ENCODE results near the gene CDC7.

CDC7 gene

DNA sequence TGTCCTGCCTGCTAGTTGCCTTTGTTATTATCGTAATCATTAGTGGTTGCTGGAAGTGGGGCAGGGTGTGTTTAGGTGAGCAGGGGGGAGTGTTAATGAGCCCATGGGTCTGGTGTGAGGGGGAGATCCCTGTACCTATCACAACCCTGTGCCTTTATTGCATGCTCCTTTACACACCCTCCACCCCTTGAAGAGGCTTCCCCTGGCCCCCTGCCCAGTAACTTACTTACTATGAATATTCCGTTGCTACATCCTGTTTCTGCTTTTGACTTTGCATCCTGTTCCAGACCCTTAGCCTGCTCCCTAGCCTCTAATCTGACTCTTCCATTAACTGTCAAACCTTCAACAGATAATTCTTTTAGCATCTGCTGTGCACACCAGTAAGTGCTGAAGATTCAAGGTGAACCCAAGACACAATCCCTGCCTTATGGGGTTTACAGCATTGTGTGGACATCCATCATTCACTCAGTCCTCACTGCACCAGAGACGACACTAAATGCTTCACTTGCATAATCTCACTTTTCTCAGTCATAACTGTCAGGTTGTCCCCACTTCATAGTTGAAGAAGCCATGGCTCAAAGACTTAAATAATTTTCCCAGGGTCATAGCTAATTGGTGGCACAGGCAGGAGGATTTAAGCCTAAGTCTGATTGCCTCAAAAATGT, 47.9 kb downstream of the CDC7 start:
- DNase-seq (ENCODE audit: low read depth in 4 of 4, low spot score in 1 of 4), result no peak

DNA sequence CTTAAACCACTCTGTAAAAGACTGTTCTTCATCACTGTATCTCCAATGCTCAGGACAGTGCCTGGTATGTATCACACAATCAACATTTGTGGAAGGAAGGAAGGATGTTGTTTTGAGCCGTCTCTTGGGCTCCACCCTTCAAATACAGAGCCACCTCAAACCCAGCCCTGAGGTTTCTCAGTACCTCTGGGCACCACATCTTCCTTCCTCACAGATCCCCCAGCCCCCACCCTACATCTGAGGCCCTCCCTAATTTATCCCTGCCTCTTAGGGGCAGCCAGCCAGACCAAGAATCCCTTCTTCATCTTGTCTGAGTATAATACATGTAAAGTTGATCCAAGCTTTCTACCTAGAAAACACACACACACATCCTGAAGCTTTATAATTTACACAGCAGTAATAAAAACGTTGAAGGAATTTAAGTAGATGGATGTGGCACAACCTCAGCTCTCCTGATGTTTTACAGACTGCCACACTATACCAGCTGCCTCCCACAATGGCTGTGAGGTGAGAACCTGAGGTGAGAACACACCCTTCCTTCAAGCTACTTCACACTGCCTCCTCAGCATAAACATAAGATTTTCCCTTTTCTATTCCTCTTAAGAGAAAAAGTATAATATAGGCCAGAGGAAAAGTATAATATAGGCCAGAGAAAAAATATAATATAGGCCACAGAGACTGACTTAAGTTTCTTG, 48.5 kb downstream of the CDC7 start:
- DNase-seq (ENCODE audit: low read depth in 4 of 4, low spot score in 1 of 4), result no peak

- no peak for DNase-seq (ENCODE audit: low read depth in 4 of 4, low spot score in 1 of 4)
Measured at GRCh38 chr1:91550961-91551360, 50.3 kb downstream of the CDC7 start.

- no peak for DNase-seq (ENCODE audit: low read depth in 4 of 4, low spot score in 1 of 4)
Measured at GRCh38 chr1:91552091-91552490, 51.4 kb downstream of the CDC7 start.

- DNase-seq (ENCODE audit: low read depth in 4 of 4, low spot score in 1 of 4), result no peak
Measured at GRCh38 chr1:91552596-91552995, 51.9 kb downstream of the CDC7 start.

DNA sequence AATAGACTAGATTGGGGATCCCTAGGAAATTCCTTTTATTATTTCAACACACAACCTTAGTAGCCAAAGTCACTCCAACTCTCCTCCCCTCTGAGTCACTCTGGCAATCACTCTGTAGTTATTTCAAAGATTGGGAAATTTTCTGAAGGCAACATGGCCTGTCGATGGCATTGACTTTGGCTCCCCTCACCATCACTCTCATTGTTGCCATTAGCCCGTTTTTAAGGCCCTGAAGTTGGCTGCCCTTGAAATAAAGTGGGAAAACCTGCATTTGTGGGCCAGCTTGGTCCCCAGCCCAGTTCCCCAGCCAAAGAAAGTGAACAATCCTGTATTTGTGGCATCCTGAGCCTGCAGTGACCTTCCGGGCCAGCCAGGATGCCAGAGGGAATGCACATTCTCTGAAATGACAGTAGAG, 52.5 kb downstream of the CDC7 start:
- no peak for DNase-seq (ENCODE audit: low read depth in 4 of 4, low spot score in 1 of 4)

DNA sequence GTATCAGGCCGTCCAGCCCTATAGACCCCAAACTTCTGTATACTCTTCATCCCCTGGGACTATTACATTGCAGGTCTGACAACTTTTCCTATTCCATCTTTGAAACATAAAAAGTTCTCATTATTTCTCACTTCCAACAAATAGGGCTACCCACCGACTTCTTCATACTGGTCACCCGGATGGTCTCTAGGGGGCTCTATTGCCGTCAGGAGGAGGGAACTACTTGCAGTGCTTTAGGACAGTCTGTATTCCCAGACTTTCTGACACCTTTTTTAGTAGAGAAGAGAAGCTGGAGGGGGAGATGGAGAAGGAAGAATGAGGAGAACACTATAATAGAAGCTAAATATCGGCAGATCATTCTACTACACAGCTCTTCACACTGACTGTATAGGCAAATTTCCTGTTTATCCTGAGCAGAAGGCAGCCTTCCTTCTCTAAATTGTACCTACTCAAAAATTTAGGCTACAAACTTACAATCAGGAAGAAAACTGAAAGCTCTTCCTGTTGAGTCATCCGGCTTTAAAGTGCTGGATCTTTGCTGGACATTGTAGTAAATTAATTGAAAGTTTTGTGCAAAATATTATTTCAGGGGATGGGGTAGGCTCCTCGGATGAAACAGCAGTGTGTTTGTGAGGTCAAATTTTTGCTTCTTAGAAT, 54.6 kb downstream of the CDC7 start:
- no peak for DNase-seq (ENCODE audit: low read depth in 4 of 4, low spot score in 1 of 4)

- peak in 3 of 4 experiments; percentile 25 to 45 (median 39) for DNase-seq (ENCODE audit: low read depth in 4 of 4, low spot score in 1 of 4)
Measured at GRCh38 chr1:91555821-91556531, 55.3 kb downstream of the CDC7 start.

- no peak for DNase-seq (ENCODE audit: low read depth in 4 of 4, low spot score in 1 of 4)
Measured at GRCh38 chr1:91556556-91556955, 55.9 kb downstream of the CDC7 start.

DNA sequence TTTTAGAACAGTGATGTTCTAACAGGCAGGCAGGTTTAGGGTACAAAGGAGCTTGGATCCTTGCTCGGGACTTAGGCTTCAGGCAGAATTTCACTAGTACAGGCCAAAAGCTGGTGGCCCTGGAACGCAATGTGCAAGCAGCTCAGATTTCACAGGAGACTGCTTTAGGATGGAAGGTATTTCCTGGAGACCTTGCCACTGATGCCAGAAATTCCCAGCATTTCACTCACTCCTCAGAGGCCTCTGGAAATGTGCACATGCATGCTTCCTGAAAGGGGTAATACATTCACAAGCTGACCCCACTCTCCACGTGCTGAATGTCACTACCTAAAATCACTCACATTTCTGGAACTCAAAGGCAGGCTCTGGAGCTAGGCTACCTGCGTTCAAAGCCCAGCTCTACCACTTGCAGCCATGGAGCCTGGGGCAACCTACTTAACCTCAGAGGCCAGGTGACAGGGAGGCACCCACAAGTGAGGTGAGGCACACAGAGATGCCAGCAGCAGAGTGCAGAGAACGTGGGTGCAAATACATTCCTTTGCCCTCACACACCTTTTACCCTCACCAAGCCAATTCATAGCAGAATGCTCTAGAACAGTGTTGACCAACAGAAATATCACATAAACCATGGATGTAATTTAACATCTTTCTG, 56.5 kb downstream of the CDC7 start:
- DNase-seq (ENCODE audit: low read depth in 4 of 4, low spot score in 1 of 4), result no peak

GRCh38 chr1:91557826-91558225, 57.2 kb downstream of the CDC7 start:
- DNase-seq (ENCODE audit: low read depth in 4 of 4, low spot score in 1 of 4), result no peak

GRCh38 chr1:91559046-91559750, 58.5 kb downstream of the CDC7 start:
- no peak for DNase-seq (ENCODE audit: low read depth in 4 of 4, low spot score in 1 of 4)

GRCh38 chr1:91559838-91560565, 59.4 kb downstream of the CDC7 start:
- no peak for DNase-seq (ENCODE audit: low read depth in 4 of 4, low spot score in 1 of 4)

DNA sequence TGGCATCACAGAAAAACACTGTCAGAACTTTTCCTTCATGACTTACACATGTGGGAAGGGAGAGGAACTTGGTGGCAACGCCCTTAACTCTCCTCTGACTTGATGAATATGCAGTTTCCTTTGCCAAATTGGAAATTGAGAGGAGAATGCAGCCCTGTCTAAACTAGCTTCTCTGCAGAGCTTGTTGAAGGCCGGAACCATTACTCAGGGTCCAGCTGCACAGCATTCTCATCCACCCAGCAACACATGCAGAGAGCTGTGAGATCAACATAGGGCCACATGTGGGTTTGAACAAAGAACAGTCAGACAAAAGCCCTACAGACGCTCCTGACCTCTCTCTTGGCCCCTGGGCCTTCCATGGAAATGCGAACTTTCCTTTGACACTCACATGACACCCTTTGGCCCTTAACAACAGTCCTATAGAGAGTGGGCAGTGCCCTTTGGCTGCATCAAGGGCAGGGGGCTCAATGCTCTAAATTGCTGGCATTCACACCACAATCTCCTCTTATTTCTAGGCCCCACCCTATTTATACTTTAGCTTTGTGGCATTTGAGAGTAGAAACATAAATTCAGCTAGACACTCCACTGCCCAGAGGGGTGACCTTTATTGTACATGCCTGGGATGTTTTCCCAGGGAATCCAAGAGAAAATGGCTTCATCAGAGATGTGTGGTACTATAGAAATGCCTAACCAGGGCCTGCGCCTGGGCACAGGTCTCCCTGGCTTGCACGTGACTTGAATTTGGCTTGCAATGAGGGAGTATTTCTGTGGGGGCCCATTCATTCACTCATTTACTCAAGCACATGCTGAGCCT, 64.4 kb downstream of the CDC7 start:
- DNase-seq (ENCODE audit: low read depth in 4 of 4, low spot score in 1 of 4), result no peak

GRCh38 chr1:91567583-91567982, 66.9 kb downstream of the CDC7 start:
- DNase-seq (ENCODE audit: low read depth in 4 of 4, low spot score in 1 of 4), result no peak

- no peak for DNase-seq (ENCODE audit: low read depth in 4 of 4, low spot score in 1 of 4)
Measured at GRCh38 chr1:91568261-91568660, 67.6 kb downstream of the CDC7 start.

- DNase-seq (ENCODE audit: low read depth in 4 of 4, low spot score in 1 of 4), result no peak
Measured at GRCh38 chr1:91569411-91570119, 68.9 kb downstream of the CDC7 start.

- no peak for DNase-seq (ENCODE audit: low read depth in 4 of 4, low spot score in 1 of 4)
Measured at GRCh38 chr1:91570120-91570448, 69.4 kb downstream of the CDC7 start.

- DNase-seq (ENCODE audit: low read depth in 4 of 4, low spot score in 1 of 4), result no peak
Measured at GRCh38 chr1:91572044-91572443, 71.4 kb downstream of the CDC7 start.

All from stimulated activated CD4-positive, alpha-beta T cell treated with anti-CD3 and anti-CD28 coated beads, Interleukin-1b, Interleukin-23, amount 100 ng/mL, for 24 hours (primary cell).